Esophagus squamous epithelium (tissue), 5 donors: ENCODE measurements around the gene PLEKHG3. TPM values are rescaled to one million over a fixed set of nuclear protein-coding genes. Genes with fewer than 3 reads are reported as not detected.
"Not testable (repeated sequence)": the region's sequence is repeated elsewhere in the genome, so short reads cannot be mapped to it uniquely, and the experiment has no call there.

Experiments used
- DNase-seq: peaks from one replicate; lab custom pipeline; 2025; lab: John Stamatoyannopoulos, UW
- H3K27ac ChIP-seq, 4 donors: fragments of 200-600 bp; sonication (generic); one replicate each; pipeline ENCODE4 v1.5.1; 2016 to 2019; ENCODE audit warnings: mild to moderate bottlenecking in 1 of 4
- H3K27me3 ChIP-seq, 4 donors: fragments of 200-600 bp; sonication (generic); 1 replicate in 3 of 4; 2 replicates in 1 of 4; pipeline versions ENCODE4 v1.5.1 to v1.6.0; 2017 to 2021; ENCODE audit warnings: antibody characterized with exemption in 1 of 4
- H3K36me3 ChIP-seq, 3 donors: fragments of 200-600 bp; sonication (generic); one replicate each; pipeline ENCODE4 v1.5.1; 2016 to 2019
- H3K4me1 ChIP-seq, 3 donors: fragments of 200-600 bp; sonication (generic); one replicate each; pipeline ENCODE4 v1.5.1; 2017 to 2019
- H3K4me3 ChIP-seq, 4 donors: fragments of 200-600 bp; sonication (generic); 1 replicate in 3 of 4; 2 replicates in 1 of 4; pipeline ENCODE4 v1.5.1; 2016 to 2019; ENCODE audit warnings: mild to moderate bottlenecking in 2 of 4, moderate library complexity in 1 of 4
- H3K9me3 ChIP-seq, 3 donors: fragments of 200-600 bp; sonication (generic); one replicate each; pipeline ENCODE4 v1.5.1; 2016 to 2019
- CTCF ChIP-seq, 6 experiments: fragments of 450-650 bp in 4 of 6; fragments of 200-600 bp in 2 of 6; sonication (generic) in 2 of 6; IDR thresholded peaks; one replicate each; pipeline ENCODE4 v1.5.1; 2016 to 2019; ENCODE audit warnings: antibody characterized with exemption in 6 of 6, mild to moderate bottlenecking in 4 of 6, moderate library complexity in 4 of 6
- POLR2A ChIP-seq, 4 donors: fragments of 450-650 bp; IDR thresholded peaks; one replicate each; pipeline ENCODE4 v1.6.1; 2017; ENCODE audit warnings: antibody characterized with exemption in 4 of 4, mild to moderate bottlenecking in 4 of 4, moderate library complexity in 3 of 4
- WGBS, 2 donors: methylation state at CpG; one replicate each; pipeline ENCODE4 v1.1.5; 2018; 5-methylcytosine and 5-hydroxymethylcytosine counted together
- intact Hi-C: fragments of 100-400 bp; cut with DNase I; formaldehyde crosslinking; loops from one replicate; pipeline ENCODE4 v1.15.0; 2022
- total RNA-seq, 4 donors: library from RNA; depleted of rRNA; stranded (reverse); fragments of >200 nt; gene quantifications; one replicate each; pipeline ENCODE4 v1.1.0, GENCODE V29; 2016
- donor health status: DM: yes; HTN: yes; CAD: no.

PLEKHG3 gene
- total RNA-seq = 10 to 100 TPM; 44.6 to 87.8 (median 60.8) TPM

- peak within 1 kb of the TSS; percentile 77 to 96 (median 93) for H3K4me3 ChIP-seq
- H3K27me3 ChIP-seq = peaks cover 0 to 9% (median 0%) of the 10 kb centered on the region in 4 donors
- TF ChIP-seq POLR2A (IDR thresholded peaks at IDR 0.05) = peak in 2 of 4 donors; percentile 68 to 80
- no peak for TF ChIP-seq CTCF (IDR thresholded peaks at IDR 0.05)
- 2% methylated on average over 13 to 17 of the region's 69 CpGs for WGBS, 2 donors
- no peaks in the 10 kb centered on the region for H3K36me3 ChIP-seq
- intact Hi-C loops = no loop called here
- H3K4me1 ChIP-seq = peaks cover 39 to 78% (median 46%) of the 10 kb centered on the region in 3 donors
- DNase-seq = no peak
- no peaks in the 10 kb centered on the region for H3K9me3 ChIP-seq
- H3K27ac ChIP-seq = peak within 1 kb of the TSS; percentile 94 to 97 (median 96)
These were observed at the start of gene PLEKHG3 for GRCh38 chr14:64704143-64704742. PLEKHG3 (plus strand) TSS chr14:64704424; CDS start chr14:64727632, 23,208 bp downstream.

GRCh38 chr14:64654901-64655300, 49.3 kb upstream of the PLEKHG3 start:
- H3K36me3 ChIP-seq = no peaks in the 10 kb centered on the region
- no peaks in the 10 kb centered on the region for H3K9me3 ChIP-seq
- no peaks in the 10 kb centered on the region for H3K27me3 ChIP-seq
- TF ChIP-seq POLR2A (IDR thresholded peaks at IDR 0.05) = no peak
- TF ChIP-seq CTCF (IDR thresholded peaks at IDR 0.05) = no peak
- H3K4me1 ChIP-seq = peaks cover 7 to 30% (median 19%) of the 10 kb centered on the region in 3 donors
- no peak for DNase-seq
- WGBS, 2 donors = 75 to 80% methylated on average over 10 of the region's 10 CpGs
- H3K27ac ChIP-seq = peak overlapping the region in 3 of 4 donors; percentile 32 to 62 (median 34)
- intact Hi-C loops = no loop called here
- H3K4me3 ChIP-seq = no peak overlapping the region

GRCh38 chr14:64656986-64657385, 47.2 kb upstream of the PLEKHG3 start:
- intact Hi-C loops = no loop called here
- 19 to 26% methylated on average over 4 of the region's 4 CpGs for WGBS, 2 donors
- H3K4me3 ChIP-seq = no peak overlapping the region
- no peaks in the 10 kb centered on the region for H3K27me3 ChIP-seq
- no peak for DNase-seq
- H3K9me3 ChIP-seq = no peaks in the 10 kb centered on the region
- peak overlapping the region in 1 of 4 donors; percentile 11 for H3K27ac ChIP-seq
- H3K36me3 ChIP-seq = no peaks in the 10 kb centered on the region
- H3K4me1 ChIP-seq = peaks cover 7 to 30% (median 19%) of the 10 kb centered on the region in 3 donors
- TF ChIP-seq POLR2A (IDR thresholded peaks at IDR 0.05) (no peak), CTCF (IDR thresholded peaks at IDR 0.05) (no peak)

GRCh38 chr14:64658201-64658600, 46.0 kb upstream of the PLEKHG3 start:
- Histone ChIP-seq H3K4me3 (no peak overlapping the region), H3K9me3 (no peaks in the 10 kb centered on the region), H3K36me3 (no peaks in the 10 kb centered on the region), H3K27ac (no peak overlapping the region), H3K27me3 (no peaks in the 10 kb centered on the region), H3K4me1 (peaks cover 7 to 30% (median 19%) of the 10 kb centered on the region in 3 donors)
- no peak for DNase-seq
- intact Hi-C loops = no loop called here
- WGBS, 2 donors = 90% methylated on average over 2 of the region's 35 CpGs; no CpG with 5 or more reads in 1 of the 2 donors
- TF ChIP-seq CTCF (IDR thresholded peaks at IDR 0.05) (no peak), POLR2A (IDR thresholded peaks at IDR 0.05) (no peak)

GRCh38 chr14:64658700-64659264, 45.4 kb upstream of the PLEKHG3 start:
- H3K4me3 ChIP-seq, H3K9me3 ChIP-seq, H3K27ac ChIP-seq, DNase-seq, intact Hi-C loops, H3K27me3 ChIP-seq, H3K36me3 ChIP-seq: not testable (repeated sequence)
- peaks cover 7 to 27% (median 16%) of the 10 kb centered on the region in 3 donors for H3K4me1 ChIP-seq
- 40 to 48% methylated on average over 1 to 12 of the region's 13 CpGs for WGBS, 2 donors
